Breast epithelium (tissue), 4 donors: ENCODE results near the gene BTRC. TPM values are rescaled to one million over a fixed set of nuclear protein-coding genes. Genes with fewer than 3 reads are reported as not detected.

Experiments
- DNase-seq, 2 donors: peaks; one replicate each; pipeline ENCODE4 v3.0.0-alpha.2; 2019; ENCODE audit warnings: low spot score in 2 of 2
- H3K27ac ChIP-seq, 2 donors: fragments of 200-600 bp; sonication (generic) in 1 of 2; one replicate each; pipeline ENCODE4 v1.5.1; 2016 to 2019; ENCODE audit warnings: mild to moderate bottlenecking in 1 of 2
- H3K27me3 ChIP-seq, 2 donors: fragments of 200-600 bp; sonication (generic) in 1 of 2; one replicate each; pipeline versions ENCODE4 v1.5.1 to v1.6.0; 2017 to 2019; ENCODE audit warnings: control low read depth in 1 of 2, mild to moderate bottlenecking in 1 of 2
- H3K36me3 ChIP-seq: fragments of 200-600 bp; one replicate; pipeline ENCODE4 v1.5.1; 2019
- H3K4me1 ChIP-seq, 2 donors: fragments of 200-600 bp; sonication (generic); one replicate each; pipeline ENCODE4 v1.5.1; 2016 to 2019; ENCODE audit warnings: control low read depth in 1 of 2
- H3K4me3 ChIP-seq, 3 donors: fragments of 200-600 bp; sonication (generic); 1 replicate in 2 of 3; 2 replicates in 1 of 3; pipeline ENCODE4 v1.5.1; 2016 to 2019; ENCODE audit warnings: mild to moderate bottlenecking in 3 of 3, moderate library complexity in 2 of 3
- H3K9me3 ChIP-seq, 2 donors: fragments of 200-600 bp; sonication (generic) in 1 of 2; one replicate each; pipeline ENCODE4 v1.5.1; 2016 to 2019; ENCODE audit warnings: control low read depth in 1 of 2
- CTCF ChIP-seq, 3 donors: fragments of 450-650 bp; IDR thresholded peaks; one replicate each; pipeline ENCODE4 v1.5.1; 2016 to 2017; ENCODE audit warnings: antibody characterized with exemption in 3 of 3, mild to moderate bottlenecking in 3 of 3, moderate library complexity in 3 of 3
- POLR2A ChIP-seq: fragments of 450-650 bp; IDR thresholded peaks from one replicate; pipeline ENCODE4 v1.6.1; 2016; ENCODE audit warnings: antibody characterized with exemption, mild to moderate bottlenecking, moderate library complexity
- POLR2AphosphoS5 ChIP-seq, 3 donors: sonication (generic); formaldehyde crosslinking; IDR thresholded peaks; one replicate each; pipeline ENCODE4 v1.6.1; 2017; ENCODE audit warnings: antibody characterized with exemption in 3 of 3
- intact Hi-C: fragments of 100-400 bp; cut with DNase I; formaldehyde crosslinking; loops from one replicate; pipeline ENCODE4 v1.15.1; 2023; ENCODE audit warnings: low total_unique reads
- total RNA-seq, 3 donors: library from RNA; depleted of rRNA; stranded (reverse); fragments of >200 nt; gene quantifications; one replicate each; pipeline ENCODE4 v1.1.0, GENCODE V29; 2016

BTRC gene
- total RNA-seq, 3 donors from 2014 or later = 13.4 to 24.3 (median 15.1) TPM

- Histone ChIP-seq H3K27ac (no peak overlapping the region), H3K4me1 (no peaks in the 10 kb centered on the region), H3K4me3 (no peak overlapping the region), H3K9me3 (no peaks in the 10 kb centered on the region), H3K36me3 (no peaks in the 10 kb centered on the region), H3K27me3 (no peaks in the 10 kb centered on the region)
- TF ChIP-seq CTCF (IDR thresholded peaks at IDR 0.05) = no peak
- no peak for TF ChIP-seq POLR2AphosphoS5 (IDR thresholded peaks at IDR 0.05)
- TF ChIP-seq POLR2A = no peak
- intact Hi-C loops = no loop called here
- no peak for DNase-seq
These were observed 133.4 kb downstream of the BTRC start for GRCh38 chr10:101487399-101487798.

- no peaks in the 10 kb centered on the region for H3K36me3 ChIP-seq
- no peaks in the 10 kb centered on the region for H3K4me1 ChIP-seq
- H3K9me3 ChIP-seq = no peaks in the 10 kb centered on the region
- intact Hi-C loops = no loop called here
- no peaks in the 10 kb centered on the region for H3K27me3 ChIP-seq
- no peak overlapping the region for H3K27ac ChIP-seq
- DNase-seq = no peak
- TF ChIP-seq POLR2A = no peak
- no peak for TF ChIP-seq CTCF (IDR thresholded peaks at IDR 0.05)
- TF ChIP-seq POLR2AphosphoS5 (IDR thresholded peaks at IDR 0.05) = no peak
- no peak overlapping the region for H3K4me3 ChIP-seq
These were observed 135.4 kb downstream of the BTRC start for GRCh38 chr10:101489355-101489754.

GRCh38 chr10:101490026-101490425, 136.1 kb downstream of the BTRC start:
- no peak overlapping the region for H3K4me3 ChIP-seq
- intact Hi-C loops = no loop called here
- no peak overlapping the region for H3K27ac ChIP-seq
- H3K36me3 ChIP-seq = no peaks in the 10 kb centered on the region
- no peaks in the 10 kb centered on the region for H3K4me1 ChIP-seq
- DNase-seq = no peak
- H3K9me3 ChIP-seq = no peaks in the 10 kb centered on the region
- TF ChIP-seq POLR2AphosphoS5 (IDR thresholded peaks at IDR 0.05) (no peak), POLR2A (no peak), CTCF (IDR thresholded peaks at IDR 0.05) (no peak)
- H3K27me3 ChIP-seq = no peaks in the 10 kb centered on the region

- Histone ChIP-seq H3K9me3 (no peaks in the 10 kb centered on the region), H3K27ac (no peak overlapping the region), H3K4me3 (no peak overlapping the region), H3K4me1 (no peaks in the 10 kb centered on the region), H3K27me3 (no peaks in the 10 kb centered on the region), H3K36me3 (no peaks in the 10 kb centered on the region)
- no peak for DNase-seq
- intact Hi-C loops = loop anchor here (2.0 kb wide), 1 partner anchor 75 kb away; no protein-coding TSS in a partner anchor
- no peak for TF ChIP-seq POLR2A
- no peak for TF ChIP-seq CTCF (IDR thresholded peaks at IDR 0.05)
- no peak for TF ChIP-seq POLR2AphosphoS5 (IDR thresholded peaks at IDR 0.05)
These were observed 138.2 kb downstream of the BTRC start for GRCh38 chr10:101492205-101492604.

- no peak for TF ChIP-seq POLR2AphosphoS5 (IDR thresholded peaks at IDR 0.05)
- no peak for TF ChIP-seq POLR2A
- TF ChIP-seq CTCF (IDR thresholded peaks at IDR 0.05) = no peak
- no peaks in the 10 kb centered on the region for H3K4me1 ChIP-seq
- no peak overlapping the region for H3K27ac ChIP-seq
- intact Hi-C loops = loop anchor here (2.0 kb wide), 1 partner anchor 74 kb away; no protein-coding TSS in a partner anchor
- no peaks in the 10 kb centered on the region for H3K27me3 ChIP-seq
- DNase-seq = no peak
- H3K9me3 ChIP-seq = no peaks in the 10 kb centered on the region
- no peak overlapping the region for H3K4me3 ChIP-seq
- H3K36me3 ChIP-seq = no peaks in the 10 kb centered on the region
These were observed 138.8 kb downstream of the BTRC start for GRCh38 chr10:101492814-101493213.
